Endometrium (tissue), 2 donors: Measurements from ENCODE around the gene QPCTL.

Experiments used
- FAIRE-seq: peaks from 2 replicates; lab custom pipeline; 2012; peaks lifted over from hg19 to GRCh38; lab: Jason Lieb, UNC
- donor health status: control.
- donor health status: control.

Gene QPCTL

GRCh38 chr19:45692187-45693105, at the start of gene QPCTL:
QPCTL (plus strand) TSS chr19:45692666; CDS start chr19:45692704, 38 bp downstream.
- peak; percentile 94 for FAIRE-seq

- FAIRE-seq, result no peak
Observed at GRCh38 chr19:45643024-45643926, 49.2 kb upstream of the QPCTL start.

GRCh38 chr19:45643927-45644771, 48.3 kb upstream of the QPCTL start:
- no peak for FAIRE-seq

- no peak for FAIRE-seq
Observed at GRCh38 chr19:45645068-45645630, 47.3 kb upstream of the QPCTL start.

- no peak for FAIRE-seq
Observed at GRCh38 chr19:45645631-45646344, 46.7 kb upstream of the QPCTL start.

- FAIRE-seq, result no peak
Observed at GRCh38 chr19:45646345-45646698, 46.1 kb upstream of the QPCTL start.

GRCh38 chr19:45650722-45651121, 41.7 kb upstream of the QPCTL start:
- no peak for FAIRE-seq

GRCh38 chr19:45653634-45654033, 38.8 kb upstream of the QPCTL start:
- FAIRE-seq, result no peak

GRCh38 chr19:45655073-45655472, 37.4 kb upstream of the QPCTL start:
- FAIRE-seq, result no peak

- FAIRE-seq, result no peak
Observed at GRCh38 chr19:45657520-45658167, 34.8 kb upstream of the QPCTL start.

- no peak for FAIRE-seq
Observed at GRCh38 chr19:45659096-45659729, 33.3 kb upstream of the QPCTL start.

GRCh38 chr19:45660636-45661035, 31.8 kb upstream of the QPCTL start:
- no peak for FAIRE-seq

- FAIRE-seq, result no peak
Observed at GRCh38 chr19:45663800-45664199, 28.7 kb upstream of the QPCTL start.

GRCh38 chr19:45664575-45664974, 27.9 kb upstream of the QPCTL start:
- FAIRE-seq, result no peak

- no peak for FAIRE-seq
Observed at GRCh38 chr19:45667620-45668341, 24.7 kb upstream of the QPCTL start, which contains the start of gene GIPR. GIPR (plus strand) TSS chr19:45668221; CDS start chr19:45669521, 1,300 bp downstream.

- FAIRE-seq, result no peak
Observed at GRCh38 chr19:45668342-45668871, 24.1 kb upstream of the QPCTL start.

- FAIRE-seq, result no peak
Observed at GRCh38 chr19:45670670-45671453, 21.6 kb upstream of the QPCTL start.

GRCh38 chr19:45674946-45675345, 17.5 kb upstream of the QPCTL start:
- no peak for FAIRE-seq
